Measurements from ENCODE around the gene TMEM255B.
A peak's percentile ranks its signal among the peaks of the same experiment; 100 is the strongest.
"Not testable (repeated sequence)": the region's sequence is repeated elsewhere in the genome, so short reads cannot be mapped to it uniquely, and the experiment has no call there.

Gene TMEM255B

GRCh38 chr13:113815151-113816058, 56.4 kb downstream of the TMEM255B start:
- DNase-seq (ENCODE audit: extremely low read depth in 1 of 2, low read depth in 1 of 2) = peak in 1 of 2 donors; percentile 11

GRCh38 chr13:113816254-113816929, 57.4 kb downstream of the TMEM255B start:
- no peak for DNase-seq (ENCODE audit: extremely low read depth in 1 of 2, low read depth in 1 of 2)

- DNase-seq (ENCODE audit: extremely low read depth in 1 of 2, low read depth in 1 of 2) = peak; percentile 58 to 73
Observed at GRCh38 chr13:113816946-113817859, 58.2 kb downstream of the TMEM255B start.

- no peak for DNase-seq (ENCODE audit: extremely low read depth in 1 of 2, low read depth in 1 of 2)
Observed at GRCh38 chr13:113817860-113818691, 59.0 kb downstream of the TMEM255B start.

GRCh38 chr13:113818700-113819295, 59.8 kb downstream of the TMEM255B start:
- DNase-seq (ENCODE audit: extremely low read depth in 1 of 2, low read depth in 1 of 2) = no peak

GRCh38 chr13:113819341-113819730, 60.3 kb downstream of the TMEM255B start:
- DNase-seq (ENCODE audit: extremely low read depth in 1 of 2, low read depth in 1 of 2) = no peak

- no peak for DNase-seq (ENCODE audit: extremely low read depth in 1 of 2, low read depth in 1 of 2)
Observed at GRCh38 chr13:113819731-113820715, 61.0 kb downstream of the TMEM255B start.

GRCh38 chr13:113820813-113821651, 62.0 kb downstream of the TMEM255B start:
- DNase-seq (ENCODE audit: extremely low read depth in 1 of 2, low read depth in 1 of 2) = no peak

GRCh38 chr13:113821847-113822246, 62.8 kb downstream of the TMEM255B start:
- no peak for DNase-seq (ENCODE audit: extremely low read depth in 1 of 2, low read depth in 1 of 2)

- DNase-seq (ENCODE audit: extremely low read depth in 1 of 2, low read depth in 1 of 2) = no peak
Observed at GRCh38 chr13:113822266-113822665, 63.2 kb downstream of the TMEM255B start.

- no peak for DNase-seq (ENCODE audit: extremely low read depth in 1 of 2, low read depth in 1 of 2)
Observed at GRCh38 chr13:113822956-113823744, 64.1 kb downstream of the TMEM255B start.

- no peak for DNase-seq (ENCODE audit: extremely low read depth in 1 of 2, low read depth in 1 of 2)
Observed at GRCh38 chr13:113823771-113824170, 64.7 kb downstream of the TMEM255B start.

GRCh38 chr13:113825841-113826240, 66.8 kb downstream of the TMEM255B start:
- DNase-seq (ENCODE audit: extremely low read depth in 1 of 2, low read depth in 1 of 2) = no peak

- DNase-seq (ENCODE audit: extremely low read depth in 1 of 2, low read depth in 1 of 2) = not testable (repeated sequence)
Observed at GRCh38 chr13:113826446-113826845, 67.4 kb downstream of the TMEM255B start.

GRCh38 chr13:113827021-113827420, 68.0 kb downstream of the TMEM255B start:
- DNase-seq (ENCODE audit: extremely low read depth in 1 of 2, low read depth in 1 of 2) = no peak

GRCh38 chr13:113828282-113828825, 69.3 kb downstream of the TMEM255B start:
- no peak for DNase-seq (ENCODE audit: extremely low read depth in 1 of 2, low read depth in 1 of 2)
